Measurements from ENCODE around the gene F12.

Gene F12

DNA sequence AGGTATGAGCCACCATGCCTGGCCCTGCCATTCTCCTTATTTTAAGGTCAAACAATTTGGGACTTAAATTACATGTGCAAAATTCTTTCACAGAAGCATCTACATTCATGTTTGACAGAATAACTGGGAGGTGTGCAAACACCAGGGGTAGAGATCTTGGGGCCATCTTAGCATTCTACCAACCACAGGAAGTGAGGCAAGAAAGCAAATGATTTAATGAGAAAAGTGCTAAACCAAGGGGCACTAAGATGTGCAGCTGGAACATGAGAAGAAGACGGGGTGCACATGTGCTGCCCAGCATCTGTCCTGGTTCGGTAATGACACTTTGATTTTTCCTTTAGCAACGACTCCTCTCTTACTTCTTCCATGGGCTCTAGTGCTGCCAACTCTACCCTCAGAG lies 1.2 kb upstream of the F12 start:
- no peak for DNase-seq

DNA sequence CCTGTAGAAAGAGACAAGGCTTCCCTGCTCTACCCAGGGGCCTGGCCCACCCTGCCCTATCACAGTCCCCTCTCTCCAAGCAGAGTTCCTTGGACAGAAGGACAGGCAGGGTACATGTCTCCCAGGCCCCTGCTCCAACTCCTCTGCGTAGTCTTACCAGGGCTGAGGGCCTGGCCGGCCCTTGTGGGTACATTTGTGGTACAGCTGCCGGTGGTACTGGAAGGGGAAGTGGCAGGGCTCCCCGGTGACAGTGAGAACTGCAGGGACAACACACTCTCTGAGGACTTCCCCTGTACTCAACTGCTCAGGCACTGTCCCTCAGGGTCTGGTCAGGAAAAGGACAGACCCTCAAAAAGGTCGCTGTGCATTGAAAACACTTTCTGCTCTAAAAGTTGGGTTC lies 3.6 kb downstream of the F12 start:
- DNase-seq: no peak

DNA sequence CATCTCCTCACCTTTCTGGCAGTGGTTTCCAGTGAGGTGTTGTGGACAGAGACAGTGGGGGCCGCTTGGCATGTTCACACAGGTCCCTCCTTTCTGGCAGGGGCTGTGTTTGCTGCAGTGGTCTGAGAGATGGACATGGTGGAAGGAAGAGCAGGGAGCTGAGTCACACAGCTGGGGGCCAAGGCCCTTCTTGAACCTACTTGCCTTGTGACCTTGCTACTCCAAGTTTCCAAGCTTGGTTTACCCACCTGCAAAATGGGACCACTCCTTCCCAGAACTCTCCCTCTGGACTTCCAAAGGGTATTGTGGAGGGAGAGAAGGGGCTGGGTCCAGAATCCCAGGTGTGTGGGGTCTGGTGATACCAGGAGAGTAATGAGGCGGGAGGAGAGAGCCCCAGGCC lies 4.1 kb downstream of the F12 start:
- no peak for DNase-seq

DNA sequence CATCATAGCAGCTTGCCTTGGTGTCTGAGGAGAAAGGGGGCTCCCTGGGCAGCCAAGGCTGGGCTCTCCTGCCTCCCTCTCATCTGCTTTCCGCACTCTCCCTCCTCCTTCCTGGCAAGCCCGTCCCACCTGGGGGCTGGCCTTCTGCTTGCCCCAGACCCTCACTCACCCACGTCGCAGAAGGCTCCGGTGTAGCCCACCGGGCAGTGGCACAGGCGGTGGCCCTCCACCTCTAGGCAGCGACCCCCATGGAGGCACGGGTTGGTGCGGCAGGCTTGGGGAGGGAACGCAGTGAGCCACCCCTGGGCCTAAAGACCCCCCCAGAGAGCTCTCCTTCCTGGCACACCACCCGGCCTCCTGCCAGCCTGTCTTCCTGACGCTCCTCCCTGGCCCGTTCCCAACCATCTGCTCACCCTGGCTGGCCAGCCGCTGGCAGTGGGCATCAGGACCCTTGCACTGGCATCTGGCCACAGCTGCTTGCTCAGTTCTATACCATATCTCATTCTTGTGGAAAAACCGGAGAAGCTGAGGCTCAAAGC lies 4.7 kb downstream of the F12 start:
- DNase-seq: no peak

DNA sequence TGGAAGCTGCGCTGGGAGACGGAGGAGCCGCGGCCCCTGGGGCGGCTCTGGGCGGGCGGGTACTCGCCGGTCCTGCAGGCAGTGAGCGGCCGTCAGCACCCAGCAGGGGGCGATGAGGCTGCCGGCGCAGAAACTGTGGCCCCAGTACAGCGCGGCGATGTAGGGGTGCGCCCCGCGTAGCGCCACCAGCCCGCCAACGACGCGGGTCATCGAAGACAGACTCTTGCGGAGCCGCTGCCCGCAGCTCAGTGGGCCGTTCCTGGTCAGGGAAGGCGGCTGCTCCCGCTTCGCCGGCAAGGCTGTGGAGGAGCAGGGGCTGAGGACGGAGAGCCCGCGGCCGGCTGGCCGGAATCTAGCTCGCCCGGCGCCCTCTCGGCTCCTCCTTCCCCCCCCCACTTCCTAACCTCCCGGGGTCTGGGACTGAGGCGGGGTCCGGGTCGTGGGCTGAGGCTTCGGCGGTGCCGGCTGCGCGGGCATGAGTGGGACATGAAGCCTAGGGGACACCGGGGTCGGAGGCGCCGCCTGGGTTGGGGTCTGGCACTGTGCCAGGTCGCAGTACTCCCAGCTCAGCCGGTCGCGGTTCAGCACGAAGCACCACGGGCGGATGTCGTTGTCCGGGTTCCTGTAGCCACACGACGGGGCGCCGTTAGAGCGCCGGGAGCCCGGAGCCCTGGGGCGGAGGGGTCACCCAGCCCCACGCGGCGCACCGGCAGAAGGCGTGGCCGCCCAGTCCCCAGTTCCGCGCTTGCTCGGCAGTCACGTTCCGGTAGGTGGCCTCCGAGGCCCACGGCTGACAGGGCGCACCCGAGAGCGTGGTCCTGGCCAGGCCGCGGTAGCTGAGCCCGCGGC lies 5.3 kb downstream of the F12 start:
- DNase-seq: peak; percentile 65

DNA sequence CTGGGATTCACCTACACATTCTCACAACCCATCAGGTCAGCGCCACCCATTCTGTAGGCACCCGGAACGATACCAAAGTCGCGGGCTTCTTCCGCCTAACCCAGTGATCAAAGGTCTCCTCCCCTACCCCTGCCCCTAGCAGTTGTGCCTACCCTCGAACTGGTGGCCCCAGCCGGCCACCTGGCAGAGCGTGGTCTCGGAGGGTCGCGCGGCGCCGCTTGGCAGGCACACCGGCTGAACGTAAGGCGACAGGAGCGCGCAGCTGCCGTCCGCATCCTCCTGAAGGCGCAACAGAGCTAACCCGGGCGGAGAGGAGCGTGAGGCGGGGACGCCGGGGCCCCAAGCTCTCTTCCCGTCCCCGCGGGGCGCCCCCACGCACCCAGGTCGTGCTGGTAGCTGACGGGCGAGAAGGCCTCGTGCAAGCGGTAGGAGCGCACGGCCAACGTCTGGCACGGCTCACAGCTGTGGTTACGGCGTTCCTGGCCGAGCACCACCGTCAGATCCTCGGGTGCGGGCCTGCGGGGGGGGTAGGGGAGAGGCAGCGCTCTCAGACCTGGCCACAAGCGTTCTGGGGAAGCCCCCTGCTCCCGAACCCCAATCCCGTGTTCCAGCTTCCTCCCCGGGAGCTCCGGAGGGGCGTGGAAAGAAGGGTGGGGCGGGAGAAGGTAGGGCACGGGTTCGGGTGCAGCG lies 6.1 kb downstream of the F12 start:
- peak; percentile 26 for DNase-seq

DNA sequence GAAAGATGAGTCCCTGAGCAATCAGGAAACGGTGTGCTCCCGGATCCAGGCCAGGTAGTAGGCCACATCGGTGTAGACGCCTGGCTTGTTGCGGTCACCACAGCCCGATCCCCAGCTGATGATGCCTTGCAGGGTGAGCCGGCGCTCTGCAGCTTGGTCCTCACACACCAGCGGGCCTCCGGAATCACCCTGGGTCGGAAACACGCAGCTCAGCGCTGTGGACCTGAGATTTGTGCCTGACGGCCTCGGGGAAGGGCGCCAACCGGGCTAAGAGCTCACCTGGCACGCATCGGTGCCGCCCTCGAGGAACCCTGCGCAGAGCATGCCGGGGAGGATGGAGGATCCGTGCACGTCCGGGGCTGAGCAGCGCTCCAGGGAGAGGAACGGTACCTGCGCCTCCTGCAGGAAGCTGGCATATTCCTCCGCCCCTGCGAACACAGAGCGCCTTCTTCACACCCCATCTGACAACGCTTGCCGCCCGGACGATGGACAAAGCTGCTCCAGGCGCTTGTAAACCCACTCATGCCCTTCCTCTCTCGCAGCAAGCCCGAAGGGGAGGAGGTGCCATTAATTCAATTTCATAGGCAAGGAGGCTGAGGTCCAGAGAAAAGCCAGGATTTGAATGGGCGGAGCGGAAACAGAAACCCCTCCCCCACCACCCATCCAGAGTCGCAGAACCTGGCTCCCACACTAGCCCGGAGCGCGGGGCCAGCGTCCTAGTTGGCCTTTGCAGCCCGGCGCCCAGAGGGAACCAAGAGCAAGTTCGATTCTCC lies 6.9 kb downstream of the F12 start:
- DNase-seq: peak; percentile 38

DNA sequence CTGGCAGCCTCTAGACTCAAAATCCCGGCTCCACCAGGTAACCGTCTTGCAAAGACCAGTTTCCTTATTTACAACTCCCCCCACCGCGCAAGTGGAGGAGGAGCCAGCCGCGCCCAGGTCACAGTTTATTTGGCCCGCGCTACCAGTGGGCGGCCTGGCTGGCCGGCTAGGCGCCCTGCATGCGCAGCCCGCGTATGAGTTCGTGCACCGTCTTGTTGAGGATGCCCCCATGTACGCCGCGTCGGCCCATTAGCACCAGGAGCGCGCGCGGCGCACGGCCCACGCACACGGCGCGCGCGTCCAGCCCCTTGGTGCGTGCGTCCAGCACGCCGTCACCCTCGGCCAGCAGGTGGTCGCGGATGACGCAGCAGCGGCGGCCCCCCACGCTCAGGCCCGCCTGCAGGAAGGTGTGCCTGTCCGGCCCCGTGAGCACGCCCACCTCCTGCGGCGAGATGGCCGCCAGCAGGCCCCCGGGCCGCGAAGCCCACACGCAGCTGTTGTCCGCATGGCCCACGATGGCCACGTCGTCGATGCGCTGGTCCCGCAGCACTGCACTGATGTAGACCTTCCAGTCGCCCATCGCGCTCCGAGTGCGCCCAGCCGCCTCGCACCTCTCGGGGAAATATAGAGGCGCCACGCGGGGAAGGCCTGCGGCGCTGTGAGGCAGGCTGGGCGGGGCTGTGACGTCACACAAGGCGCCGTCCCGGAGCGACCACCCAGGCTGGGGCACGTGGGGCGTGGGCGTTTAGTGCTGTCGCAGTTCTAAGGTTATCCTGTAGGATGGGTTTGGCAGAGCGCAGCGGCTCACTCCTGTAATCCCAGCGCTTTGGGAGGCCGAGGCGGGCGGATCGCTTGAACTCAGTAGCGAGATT lies 9.1 kb downstream of the F12 start, which contains the start of gene PFN3:
Gene PFN3 (minus strand): TSS at position 665 of the 872 bp plus-strand sequence. CDS start 85 bp downstream, at position 580.
- DNase-seq: no peak

DNA sequence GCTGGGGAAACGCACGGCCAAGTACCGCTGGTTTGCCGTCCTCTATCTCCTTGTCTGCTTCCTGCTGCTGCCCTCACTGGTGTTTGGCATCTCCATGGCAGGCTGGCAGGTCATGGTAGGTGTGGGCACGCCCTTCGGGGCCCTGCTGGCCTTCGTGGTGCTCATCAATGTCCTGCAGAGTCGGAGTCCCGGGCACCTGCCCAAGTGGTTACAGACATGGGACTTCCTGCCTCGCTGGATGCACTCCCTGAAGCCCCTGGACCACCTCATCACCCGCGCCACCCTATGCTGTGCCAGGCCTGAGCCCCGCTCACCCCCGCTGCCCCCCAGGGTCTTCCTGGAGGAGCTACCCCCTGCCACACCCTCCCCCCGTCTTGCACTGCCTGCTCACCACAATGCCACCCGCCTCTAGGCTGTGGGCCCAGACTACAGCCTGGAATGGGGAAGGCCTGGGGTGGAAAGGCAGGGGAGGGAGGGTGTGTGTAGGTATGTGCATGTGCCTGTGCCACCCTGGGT lies 11.4 kb downstream of the F12 start:
- DNase-seq: no peak

DNA sequence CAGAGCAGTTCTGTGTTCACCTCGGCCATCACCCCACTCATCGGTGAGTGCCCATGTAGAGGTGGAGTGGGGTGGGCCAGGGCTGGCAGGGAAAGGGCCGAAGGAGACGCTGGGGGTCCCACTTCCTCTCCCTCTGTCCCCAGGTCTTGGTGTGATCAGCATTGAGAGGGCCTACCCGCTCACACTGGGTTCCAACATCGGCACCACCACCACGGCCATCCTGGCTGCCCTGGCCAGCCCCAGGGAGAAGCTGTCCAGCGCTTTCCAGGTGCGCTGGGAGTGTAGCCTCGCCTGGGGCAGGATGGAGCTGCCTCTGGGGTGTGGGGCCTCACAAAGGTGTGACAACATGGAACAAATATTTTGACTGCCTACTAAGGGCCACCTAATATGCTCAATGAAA lies 12.6 kb downstream of the F12 start:
- no peak for DNase-seq

DNA sequence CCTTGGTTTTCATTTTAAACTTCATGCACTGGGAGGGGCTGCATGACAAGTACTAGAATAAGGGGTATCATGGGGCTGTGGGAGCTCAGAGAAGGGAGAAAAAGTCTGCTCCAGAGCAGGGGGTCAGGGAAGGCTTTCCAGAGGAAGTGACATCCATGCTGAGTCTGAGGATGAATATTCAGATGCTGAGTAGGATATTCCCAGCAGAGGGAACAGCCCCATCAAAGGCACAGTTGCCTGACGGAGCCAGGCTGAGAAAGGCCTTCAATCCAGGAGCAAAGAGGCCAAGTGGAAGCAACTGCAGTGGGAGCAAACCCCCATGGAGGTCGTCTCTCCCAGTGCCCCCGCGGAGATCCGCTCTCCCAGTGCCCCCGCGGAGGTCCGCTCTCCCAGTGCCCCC lies 13.3 kb downstream of the F12 start:
- no peak for DNase-seq

DNA sequence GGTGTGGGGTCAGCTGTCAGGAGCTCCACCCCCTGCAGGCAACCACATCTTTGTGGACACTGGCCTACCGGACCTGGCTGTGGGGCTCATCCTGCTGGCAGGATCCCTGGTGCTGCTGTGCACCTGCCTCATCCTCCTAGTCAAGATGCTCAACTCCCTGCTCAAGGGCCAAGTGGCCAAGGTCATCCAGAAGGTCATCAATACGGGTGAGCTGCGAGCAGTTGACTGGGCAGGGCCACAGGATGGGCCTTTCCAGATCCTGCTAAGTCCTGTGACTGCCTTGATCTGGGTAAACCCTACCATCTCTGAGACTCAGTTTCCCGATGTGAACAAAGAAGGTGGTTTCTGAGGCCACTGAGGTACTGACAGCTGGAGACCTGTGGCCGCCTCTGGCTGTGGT lies 15.4 kb downstream of the F12 start:
- DNase-seq: no peak

DNA sequence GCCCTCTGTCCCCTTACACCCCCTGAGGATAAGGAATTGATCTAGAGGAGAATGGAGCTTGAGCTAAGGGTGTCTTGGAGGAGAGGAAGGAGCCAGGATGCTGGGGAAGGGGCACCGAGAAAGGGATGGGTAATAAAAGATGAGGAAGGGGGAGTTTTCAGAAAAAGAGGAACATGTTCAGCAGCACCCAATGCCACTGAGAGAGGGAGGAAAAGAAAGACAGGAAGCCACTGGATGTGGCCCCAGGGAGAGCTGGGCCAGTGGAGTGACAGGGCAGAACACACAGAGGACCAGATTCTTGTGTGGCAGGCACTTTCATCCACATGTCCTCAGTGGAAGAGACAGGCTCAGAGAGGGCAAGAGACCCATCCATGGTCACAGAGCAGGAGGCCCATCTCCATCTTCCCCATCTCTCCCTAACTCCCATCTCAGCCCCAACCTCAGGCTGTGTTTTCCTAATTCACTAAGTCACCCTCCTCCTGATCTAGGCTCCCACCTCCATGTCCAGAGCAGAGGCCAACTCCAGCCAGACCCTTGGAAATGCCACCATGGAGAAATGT lies 16.1 kb downstream of the F12 start:
- no peak for DNase-seq

DNA sequence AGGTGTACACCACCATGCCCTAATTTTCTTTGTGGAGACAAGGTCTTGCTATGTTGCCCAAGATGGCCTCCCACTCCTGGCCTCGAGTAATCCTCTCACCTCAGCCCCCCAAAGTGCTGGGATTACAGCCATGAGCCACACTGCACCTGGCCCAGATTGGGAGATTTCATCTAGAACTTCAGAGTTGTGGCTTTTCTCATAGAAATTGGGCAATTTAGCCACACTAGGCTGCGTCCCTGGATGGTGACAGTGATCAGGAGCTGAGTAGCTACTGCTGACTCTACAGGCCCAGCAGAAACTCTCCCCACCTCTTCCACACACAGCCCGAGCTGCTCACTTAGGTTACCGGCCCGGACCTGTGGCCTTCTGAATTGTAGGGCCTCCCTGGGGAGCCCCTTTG lies 16.6 kb downstream of the F12 start:
- DNase-seq: no peak

DNA sequence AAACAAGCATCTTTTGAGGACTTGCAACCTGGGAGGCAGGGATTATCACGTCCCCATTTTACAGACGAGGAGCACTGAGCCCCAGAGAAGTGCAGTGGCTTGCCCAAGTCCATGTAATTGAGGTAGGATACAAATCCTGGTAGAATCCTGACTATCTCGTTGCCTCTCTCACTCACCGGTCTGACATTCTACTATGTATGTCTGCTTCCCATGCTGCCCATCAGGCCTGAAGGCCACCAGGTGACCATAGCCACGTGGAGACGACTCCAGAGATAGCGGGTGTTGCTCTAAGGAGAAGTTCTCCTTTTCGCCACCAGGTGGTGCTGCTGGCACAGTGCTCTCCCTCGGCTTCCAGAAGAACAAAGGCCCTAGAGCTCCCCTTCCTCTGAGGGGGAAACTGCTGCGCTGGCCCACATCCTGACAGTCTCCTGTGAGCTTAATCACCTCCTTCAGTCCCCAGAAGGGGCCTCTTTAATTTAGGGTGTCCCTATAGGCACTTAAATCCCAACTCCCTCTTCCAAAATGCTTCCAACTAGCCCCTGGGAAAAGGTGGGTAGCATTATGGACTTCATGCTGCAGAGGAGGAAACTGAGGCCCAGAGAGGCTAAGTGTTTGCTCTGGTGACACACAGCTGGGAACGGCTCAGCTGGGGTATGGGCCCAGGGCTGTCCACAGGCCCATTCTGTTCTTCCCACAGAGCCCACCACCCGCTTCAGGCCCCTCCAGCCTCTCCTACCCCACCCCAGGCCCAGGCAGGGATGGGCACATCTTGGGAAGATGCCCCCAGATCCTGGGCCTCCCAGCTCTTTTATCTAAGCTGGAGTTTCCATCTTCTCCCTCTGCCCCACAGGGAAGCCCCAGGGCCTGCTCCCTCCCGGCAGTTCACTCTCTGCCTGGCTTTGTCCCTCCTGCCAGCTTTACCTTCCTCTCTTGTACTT lies 18.7 kb downstream of the F12 start:
- DNase-seq: peak; percentile 82

DNA sequence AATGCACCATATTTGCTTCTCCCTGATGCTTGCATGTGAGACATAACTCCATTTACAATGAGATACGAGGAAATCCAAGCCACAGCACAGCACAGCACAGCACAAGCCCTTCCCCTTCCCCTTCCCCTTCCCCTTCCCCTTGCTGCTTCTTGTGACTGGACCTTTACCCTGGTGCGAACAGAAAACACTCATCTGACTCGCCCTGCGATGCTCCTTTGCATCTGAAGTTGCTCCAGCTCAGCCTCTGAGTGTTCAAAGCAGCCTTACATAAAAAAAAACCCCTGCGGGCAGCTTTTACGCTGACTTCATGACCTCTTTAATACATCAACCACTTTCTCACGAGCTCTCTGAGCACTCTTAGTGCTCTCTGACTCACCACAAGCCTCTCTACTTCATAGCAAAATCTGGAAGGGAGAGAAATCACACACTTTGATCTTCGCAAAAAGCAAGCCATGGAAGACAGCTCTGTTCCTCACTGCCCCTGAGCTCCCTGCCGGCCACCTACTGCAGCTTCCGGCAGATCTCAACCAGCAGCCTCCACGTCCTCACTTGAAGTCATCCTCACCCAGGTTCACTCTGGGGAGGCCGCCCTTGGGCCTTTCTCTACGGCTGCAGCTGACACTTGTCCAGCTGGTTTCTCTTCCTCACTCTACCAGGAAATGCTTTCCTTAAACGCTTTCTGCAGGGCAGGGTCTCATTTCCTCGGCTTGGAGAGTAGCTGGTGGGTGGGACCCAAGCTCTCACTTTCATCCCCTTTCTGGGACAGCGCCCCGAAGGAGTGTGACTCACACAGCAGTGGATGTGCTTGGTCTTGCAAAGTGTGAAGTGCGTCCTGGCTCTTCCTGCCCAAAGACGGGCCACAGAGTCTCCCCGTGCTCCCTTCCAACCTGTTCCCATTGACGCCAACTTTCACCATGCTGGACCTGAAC lies 19.9 kb downstream of the F12 start:
- DNase-seq: no peak

DNA sequence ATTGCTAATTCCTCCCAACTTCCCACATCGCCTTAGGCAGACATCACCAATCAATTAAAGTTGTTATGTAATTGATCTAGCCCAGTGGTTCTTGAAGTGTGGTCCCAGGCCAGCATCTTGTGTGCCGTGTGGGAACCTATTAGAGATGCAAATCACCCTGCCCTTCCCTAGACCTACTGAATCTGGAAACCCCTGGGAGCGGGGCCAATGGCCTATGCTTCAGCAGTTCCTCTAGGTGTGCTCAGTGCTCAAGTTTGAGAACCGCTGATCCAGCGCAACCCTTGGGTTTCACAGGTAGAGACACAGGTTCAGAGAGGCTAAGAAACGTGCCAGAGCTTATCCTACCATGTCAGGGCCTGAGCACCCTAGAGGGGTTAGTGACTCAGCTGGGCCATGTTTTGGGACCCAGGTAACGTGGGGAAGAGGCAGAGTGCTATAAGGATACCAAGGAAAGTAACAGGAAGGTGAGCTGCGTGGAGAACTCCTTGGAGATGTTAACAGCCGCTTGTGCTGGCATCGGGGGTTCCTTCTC lies 20.8 kb downstream of the F12 start:
- no peak for DNase-seq

DNA sequence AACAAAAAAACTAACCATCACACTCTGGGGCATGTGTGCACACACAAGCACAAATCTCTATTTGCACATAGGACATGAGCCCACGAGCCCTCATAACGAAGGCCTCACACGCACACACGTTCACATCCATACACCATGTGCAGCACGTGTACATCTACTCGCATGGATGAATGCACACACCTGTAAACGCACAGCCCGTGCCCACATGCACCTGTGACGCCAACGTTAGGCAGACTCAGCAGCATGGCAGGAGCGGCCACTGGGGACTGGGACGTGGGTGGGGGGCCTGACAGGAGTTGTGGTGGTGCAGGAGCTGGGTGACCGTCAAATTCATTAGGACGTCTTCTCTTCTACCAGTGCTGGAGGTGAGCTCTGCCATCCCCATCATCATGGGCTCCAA lies 22.0 kb downstream of the F12 start:
- no peak for DNase-seq

DNA sequence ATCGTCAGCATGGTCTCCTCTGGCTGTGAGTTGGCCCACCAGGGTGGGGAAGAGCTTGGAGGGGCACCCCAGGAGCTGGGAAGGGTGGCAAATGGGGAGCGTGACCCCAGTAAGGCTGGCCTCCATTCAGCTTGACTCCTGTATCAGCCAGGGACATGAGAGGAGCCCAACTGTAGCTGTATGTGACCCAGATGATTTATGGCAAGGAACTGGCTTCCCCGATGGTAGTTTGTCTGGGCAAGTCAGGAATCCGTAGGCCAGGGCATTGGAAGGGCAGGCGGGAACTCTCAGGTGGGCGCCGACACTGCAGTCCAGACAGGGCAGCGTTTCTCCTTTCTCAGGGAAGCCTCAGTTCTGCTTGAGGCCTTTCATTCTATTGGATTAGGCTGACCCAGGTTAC lies 22.8 kb downstream of the F12 start:
- no peak for DNase-seq
